Glutamatergic neuron (in vitro differentiated cells): ENCODE data around the gene DIPK1C. TPM values are rescaled to one million over a fixed set of nuclear protein-coding genes. Genes with fewer than 3 reads are reported as not detected.

Experiments used
- DNase-seq: peaks from one replicate; pipeline ENCODE4 v3.0.0; 2022
- H3K27ac Mint-ChIP-seq: one replicate; pipeline ENCODE4 v1.8.0; 2020; ENCODE audit warnings: mild to moderate bottlenecking, mixed read lengths, inconsistent platforms; ENCODE audit not compliant: unreplicated experiment
- H3K27me3 Mint-ChIP-seq: one replicate; pipeline ENCODE4 v1.8.0; 2020; ENCODE audit warnings: mild to moderate bottlenecking, moderate library complexity, mixed read lengths, inconsistent platforms; ENCODE audit not compliant: unreplicated experiment
- H3K36me3 Mint-ChIP-seq: one replicate; pipeline ENCODE4 v1.8.0; 2020; ENCODE audit warnings: mild to moderate bottlenecking, mixed read lengths, inconsistent platforms; ENCODE audit not compliant: unreplicated experiment
- H3K4me1 Mint-ChIP-seq: one replicate; pipeline ENCODE4 v1.8.0; 2020; ENCODE audit warnings: mild to moderate bottlenecking, low read depth, mixed read lengths, inconsistent platforms; ENCODE audit not compliant: unreplicated experiment
- H3K4me3 Mint-ChIP-seq: one replicate; pipeline ENCODE4 v1.8.0; 2020; ENCODE audit warnings: mild to moderate bottlenecking, mixed read lengths, inconsistent platforms; ENCODE audit not compliant: unreplicated experiment
- H3K9me3 Mint-ChIP-seq: one replicate; pipeline ENCODE4 v1.8.0; 2020; ENCODE audit warnings: mild to moderate bottlenecking, moderate library complexity, mixed read lengths, inconsistent platforms; ENCODE audit not compliant: unreplicated experiment
- total RNA-seq: library from RNA; stranded (reverse); fragmentation: NEBNext Ultra II Directional; extraction: Animal tissue kit (Norgen Biotek cat#: 25700); gene quantifications from one replicate; pipeline ENCODE4 v1.2.1, GENCODE V29; 2021; ENCODE audit not compliant: unreplicated experiment
- TF ChIP-seq, protein P1 (sequence below): fragments of 200-600 bp; sonication (generic); IDR thresholded peaks from one replicate; pipeline ENCODE4 v1.5.0; 2021; ENCODE audit not compliant: partially characterized antibody, unreplicated experiment

The DIPK1C gene
- total RNA-seq, 1 donor from 2014 or later = not detected

DNA sequence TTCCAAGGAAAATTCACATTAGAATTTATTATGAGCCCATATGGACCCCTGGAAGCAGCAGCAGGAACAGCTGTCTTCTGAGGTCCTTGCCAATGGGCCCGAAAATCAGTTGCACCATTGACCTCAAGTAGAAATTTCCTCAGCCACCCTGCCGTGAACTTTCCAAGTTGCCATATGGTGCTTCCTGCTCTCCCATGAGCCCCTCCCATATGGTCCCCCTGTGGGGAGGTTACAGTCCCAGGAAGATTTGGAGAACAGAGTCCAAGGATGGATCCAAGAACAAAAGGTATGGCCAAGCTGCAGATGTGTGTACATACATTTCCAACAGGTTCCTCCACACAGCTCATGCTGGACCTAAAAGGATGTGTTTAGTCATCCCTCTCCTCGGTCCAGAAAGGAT lies 34.6 kb downstream of the DIPK1C start:
- Mint-ChIP-seq H3K27me3 (peaks cover 5% of the 10 kb centered on the region), H3K36me3 (peaks cover 23% of the 10 kb centered on the region), H3K27ac (no peak overlapping the region), H3K4me3 (no peak overlapping the region), H3K4me1 (peaks cover 12% of the 10 kb centered on the region), H3K9me3 (peaks cover 12% of the 10 kb centered on the region)
- no peak for DNase-seq
- TF ChIP-seq, protein P1, sequence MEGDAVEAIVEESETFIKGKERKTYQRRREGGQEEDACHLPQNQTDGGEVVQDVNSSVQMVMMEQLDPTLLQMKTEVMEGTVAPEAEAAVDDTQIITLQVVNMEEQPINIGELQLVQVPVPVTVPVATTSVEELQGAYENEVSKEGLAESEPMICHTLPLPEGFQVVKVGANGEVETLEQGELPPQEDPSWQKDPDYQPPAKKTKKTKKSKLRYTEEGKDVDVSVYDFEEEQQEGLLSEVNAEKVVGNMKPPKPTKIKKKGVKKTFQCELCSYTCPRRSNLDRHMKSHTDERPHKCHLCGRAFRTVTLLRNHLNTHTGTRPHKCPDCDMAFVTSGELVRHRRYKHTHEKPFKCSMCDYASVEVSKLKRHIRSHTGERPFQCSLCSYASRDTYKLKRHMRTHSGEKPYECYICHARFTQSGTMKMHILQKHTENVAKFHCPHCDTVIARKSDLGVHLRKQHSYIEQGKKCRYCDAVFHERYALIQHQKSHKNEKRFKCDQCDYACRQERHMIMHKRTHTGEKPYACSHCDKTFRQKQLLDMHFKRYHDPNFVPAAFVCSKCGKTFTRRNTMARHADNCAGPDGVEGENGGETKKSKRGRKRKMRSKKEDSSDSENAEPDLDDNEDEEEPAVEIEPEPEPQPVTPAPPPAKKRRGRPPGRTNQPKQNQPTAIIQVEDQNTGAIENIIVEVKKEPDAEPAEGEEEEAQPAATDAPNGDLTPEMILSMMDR = no peak

DNA sequence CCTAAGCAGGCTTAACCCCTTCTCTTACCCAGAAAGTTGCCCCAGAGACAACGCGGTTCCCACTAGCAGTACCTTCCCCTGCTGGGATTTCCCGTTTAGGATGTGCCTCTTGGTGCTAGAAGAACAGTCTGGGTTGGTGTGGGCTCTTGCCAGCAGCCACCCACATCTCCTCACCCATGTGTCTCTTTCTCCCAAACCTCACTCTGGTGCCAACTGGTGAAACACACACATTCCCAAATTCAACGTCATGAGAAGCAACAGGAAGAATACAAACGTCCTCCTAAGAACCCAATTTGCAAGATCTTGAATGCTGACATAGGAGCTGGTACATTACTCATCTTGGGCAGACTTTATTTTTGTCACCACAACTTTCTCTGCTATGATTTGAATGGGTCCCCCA lies 36.2 kb downstream of the DIPK1C start:
- Mint-ChIP-seq H3K9me3 (peaks cover 8% of the 10 kb centered on the region), H3K27me3 (peaks cover 5% of the 10 kb centered on the region), H3K27ac (no peak overlapping the region), H3K4me3 (no peak overlapping the region), H3K4me1 (peaks cover 9% of the 10 kb centered on the region), H3K36me3 (peaks cover 17% of the 10 kb centered on the region)
- DNase-seq = no peak
- TF ChIP-seq, protein P1 = no peak

DNA sequence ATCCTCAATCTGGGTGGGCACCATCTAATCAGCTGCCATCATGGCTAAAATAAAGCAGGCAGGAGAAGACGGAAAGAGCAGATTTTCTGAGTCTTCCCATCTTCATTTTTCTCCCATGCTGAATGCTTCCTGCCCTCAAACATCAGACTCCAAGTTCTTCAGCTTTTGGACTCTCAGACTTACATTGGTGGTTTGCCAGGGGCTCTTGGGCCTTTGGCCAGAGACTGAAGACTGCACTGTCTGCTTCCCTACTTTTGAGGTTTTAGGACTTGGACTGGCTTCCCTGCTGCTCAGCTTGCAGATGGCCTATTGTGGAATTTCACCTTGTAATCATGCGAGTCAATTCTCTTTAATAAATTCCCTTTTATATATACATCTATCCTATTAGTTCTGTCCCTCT lies 36.6 kb downstream of the DIPK1C start:
- Mint-ChIP-seq H3K9me3 (peaks cover 8% of the 10 kb centered on the region), H3K4me3 (no peak overlapping the region), H3K36me3 (peaks cover 17% of the 10 kb centered on the region), H3K4me1 (peaks cover 9% of the 10 kb centered on the region), H3K27ac (no peak overlapping the region), H3K27me3 (peaks cover 5% of the 10 kb centered on the region)
- TF ChIP-seq, protein P1 = no peak
- DNase-seq = no peak

DNA sequence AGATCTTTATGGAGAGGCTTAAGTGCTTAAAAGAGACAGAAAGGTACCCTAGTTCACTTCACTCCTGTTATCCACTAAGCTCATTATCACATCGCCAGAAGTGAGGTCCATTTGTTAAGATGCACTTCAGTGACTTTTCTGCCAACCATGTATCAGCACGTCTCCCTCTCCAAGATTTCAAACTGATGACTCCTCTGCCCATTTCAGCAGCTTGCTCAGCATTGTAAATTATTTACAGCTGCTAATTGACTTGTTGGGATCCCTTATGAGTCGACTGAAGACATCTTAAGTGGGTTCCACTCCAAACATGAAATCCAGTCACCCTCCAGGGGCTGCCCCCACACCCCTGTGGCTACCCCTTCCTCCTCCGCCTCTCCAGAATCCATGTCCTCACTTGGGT lies 37.3 kb downstream of the DIPK1C start:
- H3K4me1 Mint-ChIP-seq = peaks cover 9% of the 10 kb centered on the region
- peaks cover 15% of the 10 kb centered on the region for H3K36me3 Mint-ChIP-seq

DNA sequence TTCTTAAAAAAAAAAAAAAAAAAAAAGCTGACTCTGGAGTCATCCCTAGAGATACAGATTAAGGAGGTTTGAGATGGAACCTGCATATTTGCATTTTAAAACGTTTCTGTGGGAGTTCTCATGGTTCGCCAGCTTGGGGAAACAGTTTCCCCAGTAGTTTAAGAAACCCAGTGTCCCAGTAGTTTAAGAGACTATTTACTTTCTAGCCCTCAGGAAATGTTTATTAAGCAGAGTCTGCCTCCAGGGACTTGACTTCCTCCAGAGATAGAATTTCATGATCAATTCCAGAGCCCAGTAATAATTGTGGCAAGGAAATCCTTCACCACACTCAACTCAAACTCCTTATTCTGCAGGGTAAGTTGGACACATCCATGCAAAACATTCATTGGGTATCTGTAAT lies 39.1 kb downstream of the DIPK1C start:
- peaks cover 5% of the 10 kb centered on the region for H3K27me3 Mint-ChIP-seq
- H3K4me1 Mint-ChIP-seq = peaks cover 7% of the 10 kb centered on the region
- DNase-seq = no peak
- no peak overlapping the region for H3K27ac Mint-ChIP-seq
- no peak overlapping the region for H3K4me3 Mint-ChIP-seq
- TF ChIP-seq, protein P1 = no peak
- H3K9me3 Mint-ChIP-seq = peaks cover 8% of the 10 kb centered on the region
- H3K36me3 Mint-ChIP-seq = peaks cover 5% of the 10 kb centered on the region

More for the DNA sequence above, 37.3 kb downstream of the DIPK1C start:
- TF ChIP-seq, protein P1 = no peak
- no peak overlapping the region for H3K4me3 Mint-ChIP-seq
- no peak overlapping the region for H3K27ac Mint-ChIP-seq
- H3K9me3 Mint-ChIP-seq = peaks cover 11% of the 10 kb centered on the region
- no peak for DNase-seq
- peaks cover 5% of the 10 kb centered on the region for H3K27me3 Mint-ChIP-seq
